Brain microvascular endothelial cell (primary cell): ENCODE results near the gene OXA1L.

Source experiments
- DNase-seq: peaks from one replicate; pipeline ENCODE4 v3.0.0-alpha.2; 2020
- H3K27ac ChIP-seq: fragments of 250-450 bp; sonication (Bioruptor Pico); 2 replicates; pipeline ENCODE4 v1.5.1; 2020; ENCODE audit warnings: mild to moderate bottlenecking, moderate library complexity
- H3K27me3 ChIP-seq: fragments of 250-450 bp; sonication (Bioruptor Pico); replicated peaks from 2 replicates; pipeline ENCODE4 v1.5.1; 2020; ENCODE audit warnings: mild to moderate bottlenecking
- H3K36me3 ChIP-seq: fragments of 250-450 bp; sonication (Bioruptor Pico); replicated peaks from 2 replicates; pipeline ENCODE4 v1.5.1; 2020; ENCODE audit warnings: mild to moderate bottlenecking
- H3K4me3 ChIP-seq: 2 replicates; pipeline ENCODE4 v1.5.1; 2011; ENCODE audit warnings: low read depth, mild to moderate bottlenecking, control low read depth, low read length, moderate library complexity
- CTCF ChIP-seq: IDR thresholded peaks from 2 replicates; pipeline ENCODE4 v1.5.1; 2011; ENCODE audit warnings: low read depth, mild to moderate bottlenecking, moderate library complexity, low read length, control low read depth, inconsistent platforms; ENCODE audit errors: missing control alignments
- in situ Hi-C: cut with HindIII; loops from 2 replicates; pipeline ENCODE4 v1.10.0; 2017; ENCODE audit warnings: low sequenced_read_pairs, low pct_ligation_motif_present

Gene OXA1L

GRCh38 chr14:22814941-22815713 is 48.6 kb downstream of the OXA1L start, which contains the start of gene SLC7A7:
Gene SLC7A7, minus strand, starts transcription at chr14:22815435. Its CDS starts 2,037 bp downstream, at chr14:22813398.
- in situ Hi-C loops = no loop called here
- Histone ChIP-seq H3K4me3 (no peak within 1 kb of the TSS), H3K36me3 (no peaks in the 10 kb centered on the region), H3K27me3 (no peaks in the 10 kb centered on the region), H3K27ac (no peak within 1 kb of the TSS)
- no peak for DNase-seq
- TF ChIP-seq CTCF = no peak

GRCh38 chr14:22819151-22819988 is 52.9 kb downstream of the OXA1L start:
- Histone ChIP-seq H3K27me3 (no peaks in the 10 kb centered on the region), H3K4me3 (no peak overlapping the region), H3K36me3 (no peaks in the 10 kb centered on the region), H3K27ac (peak overlapping the region; percentile 53)
- in situ Hi-C loops = no loop called here
- peak; percentile 63 for DNase-seq
- no peak for TF ChIP-seq CTCF

GRCh38 chr14:22820731-22821130 is 54.2 kb downstream of the OXA1L start:
- no peak for DNase-seq
- H3K4me3 ChIP-seq = no peak overlapping the region
- H3K27ac ChIP-seq = no peak overlapping the region
- in situ Hi-C loops = no loop called here
- no peak for TF ChIP-seq CTCF
- no peaks in the 10 kb centered on the region for H3K36me3 ChIP-seq
- H3K27me3 ChIP-seq = no peaks in the 10 kb centered on the region

- Histone ChIP-seq H3K27ac (no peak overlapping the region), H3K4me3 (no peak overlapping the region), H3K36me3 (no peaks in the 10 kb centered on the region), H3K27me3 (no peaks in the 10 kb centered on the region)
- in situ Hi-C loops = no loop called here
- no peak for TF ChIP-seq CTCF
- DNase-seq = no peak
These were observed 54.9 kb downstream of the OXA1L start for GRCh38 chr14:22821193-22822015.

- no peak for DNase-seq
- Histone ChIP-seq H3K4me3 (peak overlapping the region; percentile 39), H3K36me3 (no peaks in the 10 kb centered on the region), H3K27me3 (no peaks in the 10 kb centered on the region), H3K27ac (no peak overlapping the region)
- TF ChIP-seq CTCF = no peak
- in situ Hi-C loops = no loop called here
These were observed 55.6 kb downstream of the OXA1L start for GRCh38 chr14:22822016-22822570.
